ENCODE measurements around the gene TNRC6B.

The TNRC6B gene

GRCh38 chr22:40204321-40205116 is 26.8 kb downstream of the TNRC6B start:
- Mint-ChIP-seq H3K36me3 (ENCODE audit: low read depth) (peaks cover 7% of the 10 kb centered on the region), H3K9me3 (no peaks in the 10 kb centered on the region), H3K27me3 (ENCODE audit: low read depth) (no peaks in the 10 kb centered on the region), H3K27ac (peak overlapping the region; percentile 30 to 65 (median 56)), H3K4me1 (peaks cover 42% of the 10 kb centered on the region), H3K4me3 (peak overlapping the region in 1 of 3 experiments; percentile 25)
- no peak for TF ChIP-seq CTCF (IDR thresholded peaks at IDR 0.05; ENCODE audit: unreplicated experiment in 3 of 3)

- peaks cover 4% of the 10 kb centered on the region for H3K36me3 Mint-ChIP-seq (ENCODE audit: low read depth)
- peaks cover 43% of the 10 kb centered on the region for H3K4me1 Mint-ChIP-seq
- no peak overlapping the region for H3K4me3 Mint-ChIP-seq
- no peaks in the 10 kb centered on the region for H3K27me3 Mint-ChIP-seq (ENCODE audit: low read depth)
- H3K9me3 Mint-ChIP-seq, result no peaks in the 10 kb centered on the region
- TF ChIP-seq CTCF (IDR thresholded peaks at IDR 0.05; ENCODE audit: unreplicated experiment in 3 of 3), result no peak
- no peak overlapping the region for H3K27ac Mint-ChIP-seq
Measured at GRCh38 chr22:40206561-40206960, 28.8 kb downstream of the TNRC6B start.

GRCh38 chr22:40210818-40211217 is 33.1 kb downstream of the TNRC6B start:
- Mint-ChIP-seq H3K4me1 (peaks cover 34% of the 10 kb centered on the region), H3K4me3 (no peak overlapping the region), H3K27ac (no peak overlapping the region)

GRCh38 chr22:40211476-40212054 is 33.8 kb downstream of the TNRC6B start:
- Mint-ChIP-seq H3K27me3 (ENCODE audit: low read depth) (no peaks in the 10 kb centered on the region), H3K27ac (peak overlapping the region; percentile 1 to 15 (median 12))
- no peak for TF ChIP-seq CTCF (IDR thresholded peaks at IDR 0.05; ENCODE audit: unreplicated experiment in 3 of 3)

More at GRCh38 chr22:40210818-40211217, 33.1 kb downstream of the TNRC6B start:
- Mint-ChIP-seq H3K36me3 (ENCODE audit: low read depth) (peaks cover 13% of the 10 kb centered on the region), H3K27me3 (ENCODE audit: low read depth) (no peaks in the 10 kb centered on the region), H3K9me3 (no peaks in the 10 kb centered on the region)
- no peak for TF ChIP-seq CTCF (IDR thresholded peaks at IDR 0.05; ENCODE audit: unreplicated experiment in 3 of 3)

GRCh38 chr22:40212121-40212520 is 34.4 kb downstream of the TNRC6B start:
- no peak overlapping the region for H3K4me3 Mint-ChIP-seq
- peak overlapping the region; percentile 1 to 15 (median 12) for H3K27ac Mint-ChIP-seq
- peaks cover 39% of the 10 kb centered on the region for H3K4me1 Mint-ChIP-seq
- H3K27me3 Mint-ChIP-seq (ENCODE audit: low read depth), result no peaks in the 10 kb centered on the region
- TF ChIP-seq CTCF (IDR thresholded peaks at IDR 0.05; ENCODE audit: unreplicated experiment in 3 of 3), result no peak
- H3K36me3 Mint-ChIP-seq (ENCODE audit: low read depth), result peaks cover 18% of the 10 kb centered on the region
- no peaks in the 10 kb centered on the region for H3K9me3 Mint-ChIP-seq

More at GRCh38 chr22:40211476-40212054, 33.8 kb downstream of the TNRC6B start:
- H3K4me1 Mint-ChIP-seq, result peaks cover 39% of the 10 kb centered on the region
- H3K4me3 Mint-ChIP-seq, result no peak overlapping the region
- H3K36me3 Mint-ChIP-seq (ENCODE audit: low read depth), result peaks cover 15% of the 10 kb centered on the region
- no peaks in the 10 kb centered on the region for H3K9me3 Mint-ChIP-seq

All from nephron (organoid).